HepG2 (cell line): ENCODE measurements around the gene KHK. TPM values are rescaled to one million over a fixed set of nuclear protein-coding genes. Genes with fewer than 3 reads are reported as not detected.

Experiments
- ARNT ChIP-seq: fragments of 450-650 bp; IDR thresholded peaks from 2 replicates; pipeline ENCODE4 v1.6.1; 2017
- CHD2 ChIP-seq: IDR thresholded peaks from 2 replicates; pipeline ENCODE4 v1.6.1; 2011; ENCODE audit warnings: low read depth, low read length, improper control_type of control experiment
- GTF2F1 ChIP-seq: fragments of 150-350 bp; IDR thresholded peaks from 2 replicates; pipeline ENCODE4 v1.6.1; 2014; ENCODE audit warnings: low read length
- HHEX ChIP-seq: IDR thresholded peaks from 2 replicates; pipeline ENCODE4 v1.6.1; 2016; ENCODE audit warnings: control low read depth
- JARID2 ChIP-seq: sonication (generic); formaldehyde crosslinking; IDR thresholded peaks from 2 replicates; pipeline ENCODE4 v1.8.1; 2023; ENCODE audit warnings: missing genetic modification reagents, inconsistent platforms; ENCODE audit not compliant: insufficient replicate concordance
- KLF9 ChIP-seq: IDR thresholded peaks from 2 replicates; pipeline ENCODE4 v1.6.1; 2016; ENCODE audit warnings: low read depth
- PLSCR1 ChIP-seq: sonication (generic); formaldehyde crosslinking; IDR thresholded peaks from 2 replicates; pipeline ENCODE4 v1.5.0; 2020; ENCODE audit warnings: missing genetic modification reagents, mild to moderate bottlenecking, borderline replicate concordance
- SMAD1 ChIP-seq: sonication (generic); formaldehyde crosslinking; IDR thresholded peaks from 2 replicates; pipeline ENCODE4 v1.4.0; 2020; ENCODE audit warnings: missing genetic modification reagents, low read depth, mild to moderate bottlenecking, borderline replicate concordance
- TFDP1 ChIP-seq: IDR thresholded peaks from 2 replicates; pipeline ENCODE4 v1.6.1; 2016; ENCODE audit warnings: missing compliant biosample characterization, missing genetic modification reagents, borderline replicate concordance
- ZEB1 ChIP-seq: IDR thresholded peaks from 2 replicates; pipeline ENCODE4 v1.6.1; 2012; ENCODE audit warnings: mild to moderate bottlenecking, low read depth, inconsistent platforms; ENCODE audit not compliant: insufficient replicate concordance
- ZFP1 ChIP-seq: IDR thresholded peaks from 2 replicates; pipeline ENCODE4 v1.6.1; 2016
- ZFP36L2 ChIP-seq: sonication (generic); formaldehyde crosslinking; IDR thresholded peaks from 2 replicates; pipeline ENCODE4 v1.4.0; 2020; ENCODE audit warnings: missing genetic modification reagents
- ZKSCAN5 ChIP-seq: sonication (generic); formaldehyde crosslinking; IDR thresholded peaks from 2 replicates; pipeline ENCODE4 v1.5.1; 2020; ENCODE audit warnings: mild to moderate bottlenecking, missing genetic modification reagents
- ZNF10 ChIP-seq: sonication (generic); formaldehyde crosslinking; IDR thresholded peaks from 2 replicates; pipeline ENCODE4 v1.4.0; 2020; ENCODE audit warnings: mild to moderate bottlenecking, low read depth, missing genetic modification reagents, borderline replicate concordance
- ZNF234 ChIP-seq: sonication (generic); formaldehyde crosslinking; conservative IDR thresholded peaks from 2 replicates; pipeline ENCODE4 v1.5.1; 2020; ENCODE audit warnings: mild to moderate bottlenecking, missing genetic modification reagents
- ZNF3 ChIP-seq: IDR thresholded peaks from 2 replicates; pipeline ENCODE4 v1.7.0; 2017; ENCODE audit warnings: inconsistent platforms
- ZNF331 ChIP-seq: sonication (generic); formaldehyde crosslinking; IDR thresholded peaks from 2 replicates; pipeline ENCODE4 v1.4.0; 2020; ENCODE audit warnings: missing genetic modification reagents
- ZNF549 ChIP-seq: sonication (generic); formaldehyde crosslinking; IDR thresholded peaks from 2 replicates; pipeline ENCODE4 v1.5.0; 2020; ENCODE audit warnings: missing genetic modification reagents
- ZNF576 ChIP-seq: sonication (generic); formaldehyde crosslinking; IDR thresholded peaks from 2 replicates; pipeline ENCODE4 v1.4.0; 2020; ENCODE audit warnings: mild to moderate bottlenecking, missing genetic modification reagents
- ZNF616 ChIP-seq: sonication (generic); formaldehyde crosslinking; IDR thresholded peaks from 2 replicates; pipeline ENCODE4 v1.5.0; 2020; ENCODE audit warnings: low read depth, mild to moderate bottlenecking, missing genetic modification reagents
- ZNF7 ChIP-seq: IDR thresholded peaks from 2 replicates; pipeline ENCODE4 v1.6.1; 2016; ENCODE audit warnings: missing biosample characterization, missing genetic modification reagents
- ZNF747 ChIP-seq: sonication (generic); formaldehyde crosslinking; IDR thresholded peaks from 2 replicates; pipeline ENCODE4 v1.8.1; 2023; ENCODE audit warnings: missing genetic modification reagents, mild to moderate bottlenecking, borderline replicate concordance
- ZNF761 ChIP-seq: sonication (generic); formaldehyde crosslinking; conservative IDR thresholded peaks from 2 replicates; pipeline ENCODE4 v1.4.0; 2020; ENCODE audit warnings: mild to moderate bottlenecking, missing genetic modification reagents
- ZNF768 ChIP-seq: sonication (generic); formaldehyde crosslinking; IDR thresholded peaks from 2 replicates; pipeline ENCODE4 v1.4.0; 2020; ENCODE audit warnings: missing genetic modification reagents
- ZSCAN22 ChIP-seq: sonication (generic); formaldehyde crosslinking; IDR thresholded peaks from 2 replicates; pipeline ENCODE4 v1.4.0; 2020; ENCODE audit warnings: mild to moderate bottlenecking, missing genetic modification reagents
- polyA plus RNA-seq, 8 experiments: library from polyadenylated mRNA; depleted of rRNA in 3 of 8; stranded (reverse) in 7 of 8; unstranded in 1 of 8; fragments of >200 nt; fragmentation: Illumina TruSeq in 4 of 8; extraction: Trizol in 4 of 8; gene quantifications; 2 replicates each; pipeline versions ENCODE4 v1.2.1 to v1.2.3, GENCODE V29; 2011 to 2016; ENCODE audit warnings: low read depth in 4 of 8, missing spikeins in 1 of 8, mixed read lengths in 1 of 8; ENCODE audit not compliant: insufficient read depth in 1 of 8
- total RNA-seq, 5 experiments: library from RNA; depleted of rRNA; stranded (reverse); fragments of >200 nt; fragmentation: Illumina TruSeq; extraction: Trizol; gene quantifications; 2 replicates each; pipeline ENCODE4 v1.2.3, GENCODE V29; 2016; ENCODE audit warnings: low read depth in 1 of 5
- TF ChIP-seq, protein P1 (sequence below): IDR thresholded peaks from 2 replicates; pipeline ENCODE4 v1.6.1; 2012; ENCODE audit warnings: low read depth, low read length, improper control_type of control experiment
- TF ChIP-seq, protein P2 (sequence below): sonication (generic); formaldehyde crosslinking; IDR thresholded peaks from 2 replicates; pipeline ENCODE4 v1.5.1; 2020; ENCODE audit warnings: missing genetic modification reagents, mild to moderate bottlenecking, borderline replicate concordance

The KHK gene
- total and polyA plus RNA-seq, 2 of the 13 experiments (the other 11 are each of a cell fraction or from before 2014, with no cell fraction given) = 40.9 to 99.2 TPM

- TF ChIP-seq, protein P1, sequence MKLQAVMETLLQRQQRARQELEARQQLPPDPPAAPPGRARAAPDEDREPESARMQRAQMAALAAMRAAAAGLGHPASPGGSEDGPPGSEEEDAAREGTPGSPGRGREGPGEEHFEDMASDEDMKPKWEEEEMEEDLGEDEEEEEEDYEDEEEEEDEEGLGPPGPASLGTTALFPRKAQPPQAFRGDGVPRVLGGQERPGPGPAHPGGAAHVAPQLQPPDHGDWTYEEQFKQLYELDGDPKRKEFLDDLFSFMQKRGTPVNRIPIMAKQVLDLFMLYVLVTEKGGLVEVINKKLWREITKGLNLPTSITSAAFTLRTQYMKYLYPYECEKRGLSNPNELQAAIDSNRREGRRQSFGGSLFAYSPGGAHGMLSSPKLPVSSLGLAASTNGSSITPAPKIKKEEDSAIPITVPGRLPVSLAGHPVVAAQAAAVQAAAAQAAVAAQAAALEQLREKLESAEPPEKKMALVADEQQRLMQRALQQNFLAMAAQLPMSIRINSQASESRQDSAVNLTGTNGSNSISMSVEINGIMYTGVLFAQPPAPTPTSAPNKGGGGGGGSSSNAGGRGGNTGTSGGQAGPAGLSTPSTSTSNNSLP = no peak
- TF ChIP-seq HHEX (CRISPR knock-in tag) (no peak), ZNF10 (CRISPR knock-in tag) (no peak), ZNF761 (no peak), ZSCAN22 (no peak), ZNF768 (peak; percentile 65), ZKSCAN5 (CRISPR knock-in tag) (no peak), ZNF747 (CRISPR knock-in tag) (no peak; the same call in 1 of the 2 replicates), ZEB1 (no peak), JARID2 (CRISPR knock-in tag) (no peak), ZNF7 (CRISPR knock-in tag) (no peak), ZNF331 (CRISPR knock-in tag) (no peak; the same call in 1 of the 2 replicates), ZNF3 (CRISPR knock-in tag) (no peak), ZNF616 (CRISPR knock-in tag) (no peak; the same call in 1 of the 2 replicates), ARNT (no peak), ZNF576 (peak; percentile 87), ZFP1 (CRISPR knock-in tag) (no peak), ZNF234 (CRISPR knock-in tag) (no peak; the same call in 1 of the 2 replicates), ZFP36L2 (CRISPR knock-in tag) (no peak), PLSCR1 (CRISPR knock-in tag) (no peak), TFDP1 (CRISPR knock-in tag) (no peak), CHD2 (0 out of 2 replicates have a peak, but pooled peaks have one; percentile 20), KLF9 (no peak), SMAD1 (CRISPR knock-in tag) (peak; percentile 39; the same call in 1 of the 2 replicates), GTF2F1 (no peak), ZNF549 (CRISPR knock-in tag) (no peak)
- TF ChIP-seq, protein P2, sequence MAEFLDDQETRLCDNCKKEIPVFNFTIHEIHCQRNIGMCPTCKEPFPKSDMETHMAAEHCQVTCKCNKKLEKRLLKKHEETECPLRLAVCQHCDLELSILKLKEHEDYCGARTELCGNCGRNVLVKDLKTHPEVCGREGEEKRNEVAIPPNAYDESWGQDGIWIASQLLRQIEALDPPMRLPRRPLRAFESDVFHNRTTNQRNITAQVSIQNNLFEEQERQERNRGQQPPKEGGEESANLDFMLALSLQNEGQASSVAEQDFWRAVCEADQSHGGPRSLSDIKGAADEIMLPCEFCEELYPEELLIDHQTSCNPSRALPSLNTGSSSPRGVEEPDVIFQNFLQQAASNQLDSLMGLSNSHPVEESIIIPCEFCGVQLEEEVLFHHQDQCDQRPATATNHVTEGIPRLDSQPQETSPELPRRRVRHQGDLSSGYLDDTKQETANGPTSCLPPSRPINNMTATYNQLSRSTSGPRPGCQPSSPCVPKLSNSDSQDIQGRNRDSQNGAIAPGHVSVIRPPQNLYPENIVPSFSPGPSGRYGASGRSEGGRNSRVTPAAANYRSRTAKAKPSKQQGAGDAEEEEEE (CRISPR knock-in tag) = no peak
Observed at GRCh38 chr2:27086724-27087593, at the start of gene KHK (continued).
